Upper lobe of left lung (tissue), 6 donors: ENCODE data around the gene FGF21. TPM values are rescaled to one million over a fixed set of nuclear protein-coding genes. Genes with fewer than 3 reads are reported as not detected.
A peak's percentile ranks its signal among the peaks of the same experiment; 100 is the strongest.

Source experiments
- ATAC-seq, 2 donors: fragments of 200-7000 bp; cut with Tn5 transposase; one replicate each; pipeline ENCODE4 v1.9.1; 2022; ENCODE audit warnings: mild to moderate bottlenecking in 2 of 2, moderate library complexity in 2 of 2; ENCODE audit not compliant: low FRiP score in 2 of 2
- DNase-seq, 2 donors: peaks; one replicate each; pipeline ENCODE4 v3.0.0-alpha.2; 2019 to 2020
- H3K27ac ChIP-seq, 4 donors: fragments of 200-600 bp; sonication (generic); one replicate each; pipeline ENCODE4 v1.5.1; 2016 to 2019
- H3K27me3 ChIP-seq, 4 donors: fragments of 200-600 bp; sonication (generic); one replicate each; pipeline ENCODE4 v1.5.1; 2017 to 2019
- H3K36me3 ChIP-seq, 4 donors: fragments of 200-600 bp; sonication (generic); one replicate each; pipeline ENCODE4 v1.5.1; 2016 to 2019
- H3K4me1 ChIP-seq, 4 donors: fragments of 200-600 bp; sonication (generic); one replicate each; pipeline ENCODE4 v1.5.1; 2018 to 2019
- H3K4me3 ChIP-seq, 4 donors: fragments of 200-600 bp; sonication (generic); one replicate each; pipeline ENCODE4 v1.5.1; 2017 to 2019; ENCODE audit warnings: mild to moderate bottlenecking in 2 of 4, moderate library complexity in 1 of 4
- H3K9me3 ChIP-seq, 4 donors: fragments of 200-600 bp; sonication (generic); one replicate each; pipeline ENCODE4 v1.5.1; 2018 to 2019
- CTCF ChIP-seq, 6 experiments: fragments of 450-650 bp in 4 of 6; fragments of 200-600 bp in 2 of 6; sonication (generic) in 2 of 6; IDR thresholded peaks; one replicate each; pipeline ENCODE4 v1.5.1; 2016 to 2019; ENCODE audit warnings: antibody characterized with exemption in 6 of 6
- EP300 ChIP-seq, 4 donors: sonication (generic); formaldehyde crosslinking; IDR thresholded peaks; one replicate each; pipeline ENCODE4 v1.5.1; 2017; ENCODE audit warnings: antibody characterized with exemption in 4 of 4, control low read depth in 2 of 4
- POLR2A ChIP-seq, 4 donors: fragments of 450-650 bp; IDR thresholded peaks; one replicate each; pipeline ENCODE4 v1.5.1; 2016 to 2017; ENCODE audit warnings: antibody characterized with exemption in 4 of 4, mild to moderate bottlenecking in 2 of 4
- POLR2AphosphoS5 ChIP-seq, 2 donors: sonication (generic); formaldehyde crosslinking; IDR thresholded peaks; one replicate each; pipeline ENCODE4 v1.5.1; 2017; ENCODE audit warnings: antibody characterized with exemption in 2 of 2
- WGBS, 2 donors: methylation state at CpG; one replicate each; pipeline ENCODE4 v1.1.5; 2017 to 2018; 5-methylcytosine and 5-hydroxymethylcytosine counted together
- total RNA-seq, 6 donors: library from RNA; depleted of rRNA in 4 of 6; stranded (reverse); fragments of >200 nt in 4 of 6; gene quantifications; one replicate each; pipeline versions ENCODE4 v1.1.0 to v1.2.1, GENCODE V29; 2016 to 2021
- donor health status: DM: no; HTN: no; CAD: no; lungs with moderate emphysema.
- donor health status: DM: no; HTN: yes; CAD: no; lungs with severe emphysema.

The FGF21 gene
- total RNA-seq, 6 donors from 2014 or later = not detected

DNA sequence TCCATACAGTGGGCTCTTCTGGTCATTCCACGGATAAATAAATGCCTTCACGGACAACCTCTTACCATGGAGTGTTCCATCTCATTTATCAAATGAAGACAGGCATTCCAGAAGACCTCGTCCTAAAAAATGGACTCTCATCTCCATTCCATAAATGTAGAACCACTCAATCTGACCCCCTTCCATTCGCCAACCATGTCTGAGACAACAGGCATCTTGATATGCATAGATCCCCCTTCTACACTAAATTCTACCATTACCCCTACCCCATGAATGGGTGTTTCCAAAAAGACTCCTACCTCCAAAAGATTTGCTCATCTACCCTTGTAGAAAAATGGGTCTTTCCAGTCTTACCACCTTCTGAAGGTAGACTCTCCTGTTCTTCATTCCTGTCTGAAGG, 23.9 kb upstream of the FGF21 start:
- H3K4me1 ChIP-seq = peaks cover 4 to 8% (median 7%) of the 10 kb centered on the region in 4 donors
- no peak for ATAC-seq
- no peaks in the 10 kb centered on the region for H3K9me3 ChIP-seq
- 87 to 89% methylated on average over 4 of the region's 4 CpGs for WGBS, 2 donors
- H3K36me3 ChIP-seq = peaks cover 0 to 54% (median 3%) of the 10 kb centered on the region in 4 donors
- no peak for TF ChIP-seq CTCF (IDR thresholded peaks at IDR 0.05)
- no peak for TF ChIP-seq POLR2AphosphoS5 (IDR thresholded peaks at IDR 0.05)
- TF ChIP-seq EP300 (IDR thresholded peaks at IDR 0.05) = no peak
- TF ChIP-seq POLR2A (IDR thresholded peaks at IDR 0.05) = no peak
- H3K27ac ChIP-seq = no peak overlapping the region
- no peaks in the 10 kb centered on the region for H3K27me3 ChIP-seq
- no peak for DNase-seq
- H3K4me3 ChIP-seq = no peak overlapping the region

- no peaks in the 10 kb centered on the region for H3K9me3 ChIP-seq
- H3K27ac ChIP-seq = no peak overlapping the region
- no peak for TF ChIP-seq CTCF (IDR thresholded peaks at IDR 0.05)
- no peak for TF ChIP-seq POLR2AphosphoS5 (IDR thresholded peaks at IDR 0.05)
- no peak for TF ChIP-seq EP300 (IDR thresholded peaks at IDR 0.05)
- TF ChIP-seq POLR2A (IDR thresholded peaks at IDR 0.05) = no peak
- peaks cover 0 to 9% (median 0%) of the 10 kb centered on the region in 4 donors for H3K27me3 ChIP-seq
- H3K36me3 ChIP-seq = peaks cover 0 to 39% (median 0%) of the 10 kb centered on the region in 4 donors
- 98% methylated on average over 9 of the region's 9 CpGs for WGBS, 2 donors
- H3K4me3 ChIP-seq = peak overlapping the region in 1 of 4 donors; percentile 28
- peaks cover 6 to 31% (median 10%) of the 10 kb centered on the region in 4 donors for H3K4me1 ChIP-seq
- no peak for ATAC-seq
- no peak for DNase-seq
These were observed 20.7 kb upstream of the FGF21 start for GRCh38 chr19:48734625-48735024.

GRCh38 chr19:48735031-48735615, 20.2 kb upstream of the FGF21 start:
- WGBS, 2 donors = 59 to 78% methylated on average over 19 to 38 of the region's 38 CpGs
- no peak for ATAC-seq

GRCh38 chr19:48737360-48737998, 17.8 kb upstream of the FGF21 start:
- no peaks in the 10 kb centered on the region for H3K9me3 ChIP-seq
- 55 to 57% methylated on average over 21 to 22 of the region's 22 CpGs for WGBS, 2 donors
- H3K36me3 ChIP-seq = peaks cover 0 to 24% (median 0%) of the 10 kb centered on the region in 4 donors
- H3K27me3 ChIP-seq = peaks cover 0 to 9% (median 2%) of the 10 kb centered on the region in 4 donors
- peak overlapping the region in 1 of 4 donors; percentile 89 for H3K27ac ChIP-seq
- H3K4me3 ChIP-seq = peak overlapping the region in 3 of 4 donors; percentile 60 to 66 (median 62)
- no peak for ATAC-seq
- TF ChIP-seq POLR2AphosphoS5 (IDR thresholded peaks at IDR 0.05) (no peak), EP300 (IDR thresholded peaks at IDR 0.05) (no peak), POLR2A (IDR thresholded peaks at IDR 0.05) (no peak), CTCF (IDR thresholded peaks at IDR 0.05) (no peak)
- DNase-seq = peak in 1 of 2 donors; percentile 54
- H3K4me1 ChIP-seq = peaks cover 13 to 50% (median 18%) of the 10 kb centered on the region in 4 donors

More at GRCh38 chr19:48735031-48735615, 20.2 kb upstream of the FGF21 start:
- H3K36me3 ChIP-seq = peaks cover 0 to 34% (median 0%) of the 10 kb centered on the region in 4 donors
- peak overlapping the region in 1 of 4 donors; percentile 23 for H3K27ac ChIP-seq
- DNase-seq = peak; percentile 53 to 83
- peaks cover 8 to 35% (median 12%) of the 10 kb centered on the region in 4 donors for H3K4me1 ChIP-seq
- H3K27me3 ChIP-seq = peaks cover 0 to 9% (median 2%) of the 10 kb centered on the region in 4 donors
- TF ChIP-seq POLR2A (IDR thresholded peaks at IDR 0.05) (no peak), EP300 (IDR thresholded peaks at IDR 0.05) (no peak), POLR2AphosphoS5 (IDR thresholded peaks at IDR 0.05) (no peak), CTCF (IDR thresholded peaks at IDR 0.05) (no peak)
- H3K4me3 ChIP-seq = peak overlapping the region in 3 of 4 donors; percentile 27 to 39 (median 28)
- no peaks in the 10 kb centered on the region for H3K9me3 ChIP-seq
